Measurements from ENCODE around the gene BTBD8.

BTBD8 gene

DNA sequence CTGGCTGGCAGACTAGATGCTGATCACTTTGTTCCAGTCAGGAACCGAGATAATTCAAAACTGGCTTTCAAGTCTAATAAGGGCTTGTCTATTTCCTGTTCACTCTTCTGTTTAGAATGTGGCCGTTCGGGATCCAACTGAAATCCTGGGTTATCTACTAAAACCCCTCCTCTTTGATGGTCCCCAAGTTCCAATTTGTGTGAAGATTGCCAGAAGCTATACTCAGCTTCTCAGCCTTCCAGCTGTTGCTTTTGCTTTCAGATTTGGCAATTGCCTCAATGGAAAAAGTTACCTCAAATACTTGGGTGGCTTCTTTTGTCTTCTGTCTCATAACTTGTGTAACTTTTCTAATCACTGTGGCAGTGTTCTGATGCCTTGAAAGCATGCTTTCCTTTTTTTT, 43.7 kb downstream of the BTBD8 start:
- H3K4me3 ChIP-seq (ENCODE audit: low read depth, low read length), result no peak overlapping the region
- TF ChIP-seq, protein P1, sequence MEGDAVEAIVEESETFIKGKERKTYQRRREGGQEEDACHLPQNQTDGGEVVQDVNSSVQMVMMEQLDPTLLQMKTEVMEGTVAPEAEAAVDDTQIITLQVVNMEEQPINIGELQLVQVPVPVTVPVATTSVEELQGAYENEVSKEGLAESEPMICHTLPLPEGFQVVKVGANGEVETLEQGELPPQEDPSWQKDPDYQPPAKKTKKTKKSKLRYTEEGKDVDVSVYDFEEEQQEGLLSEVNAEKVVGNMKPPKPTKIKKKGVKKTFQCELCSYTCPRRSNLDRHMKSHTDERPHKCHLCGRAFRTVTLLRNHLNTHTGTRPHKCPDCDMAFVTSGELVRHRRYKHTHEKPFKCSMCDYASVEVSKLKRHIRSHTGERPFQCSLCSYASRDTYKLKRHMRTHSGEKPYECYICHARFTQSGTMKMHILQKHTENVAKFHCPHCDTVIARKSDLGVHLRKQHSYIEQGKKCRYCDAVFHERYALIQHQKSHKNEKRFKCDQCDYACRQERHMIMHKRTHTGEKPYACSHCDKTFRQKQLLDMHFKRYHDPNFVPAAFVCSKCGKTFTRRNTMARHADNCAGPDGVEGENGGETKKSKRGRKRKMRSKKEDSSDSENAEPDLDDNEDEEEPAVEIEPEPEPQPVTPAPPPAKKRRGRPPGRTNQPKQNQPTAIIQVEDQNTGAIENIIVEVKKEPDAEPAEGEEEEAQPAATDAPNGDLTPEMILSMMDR (IDR thresholded peaks at IDR 0.05; ENCODE audit: insufficient read depth, low read length, missing control alignments), result no peak
- DNase-seq (ENCODE audit: low read depth, low spot score), result no peak
- ChIA-PET POLR2A (no interaction called here), CTCF (no interaction called here)

DNA sequence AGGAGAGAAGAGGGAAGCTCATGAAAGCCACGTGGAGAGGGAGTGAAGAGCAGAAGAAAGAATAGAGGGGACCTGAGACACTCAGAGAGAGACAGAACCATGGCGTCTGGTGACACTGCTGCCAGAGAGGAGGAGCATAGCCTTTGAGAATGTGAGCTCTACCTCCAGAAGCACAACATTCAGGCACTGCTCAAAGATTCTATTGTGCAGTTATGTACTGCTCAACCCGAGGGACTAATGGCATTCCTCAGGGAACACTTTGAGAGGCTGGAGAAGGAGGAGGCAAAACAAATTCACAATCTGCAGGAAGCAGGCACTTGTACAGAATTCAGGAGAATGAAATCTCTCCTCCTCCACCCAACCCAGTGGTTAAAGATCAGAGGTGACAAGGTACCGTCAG, 45.1 kb downstream of the BTBD8 start:
- TF ChIP-seq, protein P1 (IDR thresholded peaks at IDR 0.05; ENCODE audit: insufficient read depth, low read length, missing control alignments), result no peak
- ChIA-PET CTCF (no interaction called here), POLR2A (no interaction called here)
- DNase-seq (ENCODE audit: low read depth, low spot score), result no peak
- no peak overlapping the region for H3K4me3 ChIP-seq (ENCODE audit: low read depth, low read length)

DNA sequence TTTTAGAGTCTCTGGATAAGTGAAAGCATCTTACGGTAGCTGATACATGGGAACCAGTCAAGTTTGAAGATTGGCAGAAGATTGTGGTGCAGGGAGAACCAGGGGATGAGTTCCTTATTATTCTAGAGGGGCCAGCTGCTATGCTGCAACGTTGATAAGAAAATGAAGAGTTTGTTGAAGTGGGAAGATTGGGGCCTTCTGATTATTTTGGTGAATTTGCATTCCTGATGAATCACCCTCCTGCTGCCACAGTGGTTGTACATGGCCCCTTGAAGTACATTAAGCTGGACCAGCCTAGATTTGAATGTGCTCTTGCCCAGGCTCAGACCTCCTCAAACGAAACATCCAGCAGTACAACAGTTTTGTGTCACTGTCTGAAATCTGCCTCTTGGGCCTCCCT, 45.9 kb downstream of the BTBD8 start:
- H3K4me3 ChIP-seq (ENCODE audit: low read depth, low read length), result no peak overlapping the region
- DNase-seq (ENCODE audit: low read depth, low spot score), result no peak
- POLR2A ChIA-PET, result interaction anchor here (0.6 kb wide), 1 partner anchor 122 kb away, joined by 3 read pairs; no protein-coding TSS in a partner anchor
- TF ChIP-seq, protein P1 (IDR thresholded peaks at IDR 0.05; ENCODE audit: insufficient read depth, low read length, missing control alignments), result no peak
- CTCF ChIA-PET, result interaction anchor here (0.9 kb wide), 1 partner anchor 164 kb away, joined by 3 read pairs; no protein-coding TSS in a partner anchor

DNA sequence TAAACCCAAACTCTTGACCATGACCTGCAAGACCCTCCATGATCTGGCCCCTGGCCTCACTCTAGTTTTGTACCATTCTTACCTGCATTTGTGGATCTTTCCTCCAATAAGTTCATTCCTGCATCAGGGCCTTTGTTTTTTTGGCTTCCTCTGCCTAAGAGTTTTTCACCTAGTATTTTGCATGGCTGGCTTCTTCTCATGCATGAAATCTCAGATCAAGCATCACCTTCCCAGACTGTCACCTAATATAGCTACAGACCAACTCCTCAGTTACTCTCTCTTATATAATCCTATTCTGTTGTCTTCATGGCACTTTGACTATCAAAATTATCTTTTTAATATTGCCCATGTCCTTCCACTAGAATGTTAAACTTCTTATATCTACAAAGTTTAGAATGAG, 54.2 kb downstream of the BTBD8 start:
- CTCF ChIA-PET, result no interaction called here
- no peak overlapping the region for H3K4me3 ChIP-seq (ENCODE audit: low read depth, low read length)
- TF ChIP-seq, protein P1 (IDR thresholded peaks at IDR 0.05; ENCODE audit: insufficient read depth, low read length, missing control alignments), result no peak
- DNase-seq (ENCODE audit: low read depth, low spot score), result no peak
- POLR2A ChIA-PET, result no interaction called here

DNA sequence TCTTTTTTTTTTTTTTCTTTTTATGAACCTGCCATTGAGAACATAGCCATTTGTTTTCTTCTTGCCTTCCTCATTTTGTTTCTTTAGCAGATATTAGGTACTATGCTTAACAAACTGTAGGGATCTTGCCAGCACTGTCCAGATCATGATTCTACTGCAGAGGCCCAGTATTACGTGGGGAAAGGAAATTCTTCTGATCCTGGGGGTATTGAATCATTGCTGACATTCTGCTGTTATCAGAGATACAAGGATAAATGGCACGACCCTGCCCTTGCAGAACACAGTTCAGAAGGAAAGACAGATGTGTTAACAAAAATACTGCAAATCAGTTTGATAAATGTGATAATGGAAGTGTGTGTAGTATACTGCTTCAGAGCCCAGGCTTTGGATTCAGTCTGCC, 56.2 kb downstream of the BTBD8 start:
- no peak for DNase-seq (ENCODE audit: low read depth, low spot score)
- TF ChIP-seq, protein P1 (IDR thresholded peaks at IDR 0.05; ENCODE audit: insufficient read depth, low read length, missing control alignments), result no peak
- H3K4me3 ChIP-seq (ENCODE audit: low read depth, low read length), result no peak overlapping the region
- CTCF ChIA-PET, result no interaction called here
- POLR2A ChIA-PET, result no interaction called here

DNA sequence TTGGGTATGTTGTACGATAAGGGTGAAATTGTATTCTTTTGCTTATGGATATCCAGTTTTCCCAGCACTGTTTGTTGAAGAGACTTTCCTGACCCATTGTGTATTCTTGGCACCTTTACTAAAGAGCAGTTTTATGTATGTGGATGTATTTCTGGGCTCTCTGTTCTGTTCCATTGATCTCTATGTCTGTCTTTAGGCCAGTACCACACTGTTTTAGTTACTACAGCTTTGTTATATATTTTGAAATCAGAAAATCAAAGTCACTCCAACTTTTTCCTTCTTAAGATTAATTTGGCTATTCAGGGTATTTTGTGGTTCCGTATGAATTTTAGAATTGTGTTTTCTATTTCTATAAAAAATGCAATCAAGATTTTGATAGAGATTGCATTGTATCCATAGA, 74.8 kb downstream of the BTBD8 start:
- TF ChIP-seq, protein P1 (IDR thresholded peaks at IDR 0.05; ENCODE audit: insufficient read depth, low read length, missing control alignments), result no peak
- ChIA-PET POLR2A (no interaction called here), CTCF (no interaction called here)
- no peak for DNase-seq (ENCODE audit: low read depth, low spot score)
- no peak overlapping the region for H3K4me3 ChIP-seq (ENCODE audit: low read depth, low read length)
